GM12891 (cell line): ENCODE measurements around the gene FJX1. TPM values are rescaled to one million over a fixed set of nuclear protein-coding genes. Genes with fewer than 3 reads are reported as not detected.

Source experiments
- DNase-seq: peaks from one replicate; pipeline ENCODE4 v3.0.0; 2011; ENCODE audit warnings: low spot score; ENCODE audit not compliant: insufficient read length
- FAIRE-seq: peaks from 2 replicates; lab custom pipeline; 2011; peaks lifted over from hg19 to GRCh38; lab: Jason Lieb, UNC
- PAX5 ChIP-seq: IDR thresholded peaks from 2 replicates; pipeline ENCODE4 v1.6.1; 2011; ENCODE audit warnings: low read length, moderate library complexity, mild to moderate bottlenecking; ENCODE audit not compliant: insufficient read depth, severe bottlenecking
- POLR2A ChIP-seq: IDR thresholded peaks from 2 replicates; pipeline ENCODE4 v1.6.1; 2011; ENCODE audit warnings: low read depth, low read length, control low read depth
- POLR2AphosphoS5 ChIP-seq: IDR thresholded peaks from 2 replicates; pipeline ENCODE4 v1.6.1; 2011; ENCODE audit warnings: low read depth, low read length, control low read depth
- POU2F2 ChIP-seq: IDR thresholded peaks from 2 replicates; pipeline ENCODE4 v1.6.1; 2011; ENCODE audit warnings: low read depth, mild to moderate bottlenecking, control low read depth, low read length, moderate library complexity
- SPI1 ChIP-seq: IDR thresholded peaks from 2 replicates; pipeline ENCODE4 v1.6.1; 2011; ENCODE audit warnings: low read depth, low read length, control low read depth
- TAF1 ChIP-seq: IDR thresholded peaks from 2 replicates; pipeline ENCODE4 v1.6.1; 2011; ENCODE audit warnings: low read depth, low read length, control low read depth
- polyA plus RNA-seq: library from polyadenylated mRNA; unstranded; fragments of >200 nt; gene quantifications from one replicate; pipeline ENCODE4 v1.2.1, GENCODE V29; 2012; ENCODE audit warnings: low read depth, missing spikeins, inconsistent platforms; ENCODE audit not compliant: missing spikeins

The FJX1 gene
- polyA plus RNA-seq = 2.4 TPM

GRCh38 chr11:35617687-35618496 is at the start of gene FJX1:
TSS of gene FJX1 (plus strand) at chr11:35618460. CDS start at chr11:35618637, 177 bp downstream.
- DNase-seq (peak; percentile 72), FAIRE-seq (peak; percentile 63)
- no peak for TF ChIP-seq PAX5
- 0 out of 2 replicates have a peak, but pooled peaks have one; percentile 1 for TF ChIP-seq SPI1

DNA sequence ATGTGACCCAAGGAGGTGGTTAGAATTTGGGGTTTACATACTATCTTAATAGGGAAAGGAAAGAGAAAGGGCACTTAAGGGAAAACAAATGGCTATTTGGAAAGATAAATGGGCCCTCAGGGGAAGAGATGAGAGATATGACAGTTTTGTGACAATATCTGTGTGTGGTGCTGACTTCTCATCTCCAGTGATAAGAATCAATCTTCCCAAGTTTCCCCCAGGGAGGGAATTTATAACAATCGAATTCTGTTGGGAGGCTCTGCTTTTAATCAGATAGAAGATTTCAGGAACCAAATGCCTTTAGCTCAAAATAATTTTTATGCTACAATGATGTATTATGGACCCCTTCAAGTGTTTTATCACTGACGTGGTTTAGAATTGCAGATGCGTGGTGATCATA is 46.6 kb upstream of the FJX1 start:
- FAIRE-seq = no peak
- no peak for DNase-seq
- TF ChIP-seq TAF1 (no peak), POLR2A (no peak), SPI1 (no peak), POLR2AphosphoS5 (no peak), POU2F2 (no peak), PAX5 (no peak)

DNA sequence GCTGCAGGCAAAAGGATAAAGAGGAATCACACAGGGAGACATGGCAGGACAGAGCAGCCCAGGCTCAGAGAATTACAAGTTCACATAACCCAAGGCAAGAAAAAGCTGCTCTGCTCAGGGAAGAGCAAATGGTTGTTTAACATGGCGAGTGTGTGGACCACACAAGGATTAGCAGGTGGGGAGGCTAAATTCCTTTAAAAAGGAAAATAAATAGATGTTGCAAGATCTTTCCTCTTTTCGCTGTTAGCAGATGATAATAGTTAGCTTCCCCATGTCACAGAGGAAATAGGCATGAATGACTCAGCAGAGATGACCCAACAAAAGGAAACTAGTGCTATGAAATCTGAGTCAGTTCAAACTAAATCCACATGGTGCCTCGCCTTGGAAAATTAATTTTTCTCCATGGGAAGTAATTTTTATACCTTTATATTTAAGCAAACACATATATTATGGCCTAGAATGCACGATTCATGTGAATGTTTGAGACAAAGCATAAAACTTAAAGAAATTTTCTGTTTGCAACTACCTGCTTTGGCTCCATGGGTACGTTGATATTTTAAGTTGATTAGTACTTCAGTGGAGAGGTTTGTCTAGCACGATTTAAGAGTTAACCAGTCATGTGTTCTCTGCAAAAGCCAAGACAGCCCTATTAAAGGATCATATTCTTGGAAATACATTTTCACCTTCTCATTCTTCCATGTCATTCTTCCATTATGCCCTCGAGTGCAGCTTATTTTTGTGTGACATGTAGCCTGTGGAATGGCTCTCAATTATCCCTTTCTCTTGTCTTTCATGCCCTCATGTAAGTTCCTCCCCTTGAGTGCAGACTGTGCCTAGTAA is 38.5 kb upstream of the FJX1 start:
- DNase-seq (no peak), FAIRE-seq (no peak)
- TF ChIP-seq POU2F2 = no peak
- TF ChIP-seq POLR2A = no peak
- TF ChIP-seq PAX5 = no peak
- TF ChIP-seq TAF1 = no peak
- TF ChIP-seq SPI1 = no peak
- TF ChIP-seq POLR2AphosphoS5 = no peak

DNA sequence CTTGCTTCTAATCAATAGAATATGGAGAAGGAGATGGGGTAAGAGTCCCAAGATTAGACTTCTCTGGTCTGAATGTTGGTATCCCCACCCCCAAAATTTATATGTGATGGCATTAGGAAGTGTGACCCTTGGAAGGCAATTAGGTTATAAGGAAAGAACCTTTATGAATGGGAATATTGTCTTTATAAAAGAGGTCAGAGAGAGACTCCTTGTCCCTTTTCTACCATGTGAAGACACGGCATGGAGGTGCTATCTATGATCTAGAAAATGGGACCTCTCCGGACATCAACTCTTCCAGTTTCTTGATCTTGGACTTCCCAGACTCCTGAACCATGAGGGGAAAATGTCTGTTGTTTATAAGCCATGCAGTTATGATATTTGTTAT is 37.9 kb upstream of the FJX1 start:
- no peak for TF ChIP-seq PAX5
- no peak for TF ChIP-seq POU2F2
- FAIRE-seq (no peak), DNase-seq (no peak)

GRCh38 chr11:35582033-35582432 is 36.2 kb upstream of the FJX1 start:
- TF ChIP-seq POLR2AphosphoS5 = no peak
- TF ChIP-seq PAX5 = no peak
- no peak for TF ChIP-seq POLR2A
- no peak for TF ChIP-seq POU2F2
- no peak for DNase-seq
- FAIRE-seq = no peak

DNA sequence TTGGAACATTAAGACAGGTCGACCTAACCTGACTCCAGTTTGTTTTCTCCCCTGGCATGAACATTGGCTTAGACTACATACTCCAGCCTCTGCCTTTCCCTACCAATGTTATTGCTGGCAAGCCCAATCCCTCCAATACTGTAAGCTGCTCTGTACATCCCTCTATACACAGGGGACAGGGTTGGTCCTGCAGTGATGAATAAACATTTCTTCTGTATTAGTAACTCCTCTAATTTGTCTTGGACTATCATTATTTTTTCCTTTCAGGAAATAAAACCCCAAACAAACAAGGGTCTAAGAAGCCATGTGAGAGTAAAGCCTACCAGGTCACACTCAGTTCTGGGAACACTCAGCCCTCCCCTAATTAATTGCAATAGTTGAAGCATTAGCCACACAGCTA is 35.1 kb upstream of the FJX1 start:
- no peak for DNase-seq
- no peak for FAIRE-seq
- TF ChIP-seq SPI1 = no peak
- TF ChIP-seq POLR2AphosphoS5 = no peak
- no peak for TF ChIP-seq PAX5
- no peak for TF ChIP-seq POU2F2
- TF ChIP-seq TAF1 = no peak
- no peak for TF ChIP-seq POLR2A

- TF ChIP-seq PAX5 (no peak), POLR2A (no peak), TAF1 (no peak), SPI1 (no peak), POLR2AphosphoS5 (no peak), POU2F2 (no peak)
- DNase-seq = no peak
- FAIRE-seq = no peak
Measured at GRCh38 chr11:35583843-35584242, 34.4 kb upstream of the FJX1 start.

GRCh38 chr11:35584321-35584720 is 33.9 kb upstream of the FJX1 start:
- no peak for DNase-seq

GRCh38 chr11:35585416-35585815 is 32.8 kb upstream of the FJX1 start:
- FAIRE-seq (no peak), DNase-seq (no peak)
- TF ChIP-seq POU2F2 = no peak
- no peak for TF ChIP-seq POLR2A
- TF ChIP-seq PAX5 = no peak
- no peak for TF ChIP-seq TAF1
- no peak for TF ChIP-seq POLR2AphosphoS5
- TF ChIP-seq SPI1 = no peak

More at GRCh38 chr11:35584321-35584720, 33.9 kb upstream of the FJX1 start:
- FAIRE-seq = no peak
- TF ChIP-seq POU2F2 (no peak), POLR2A (no peak), PAX5 (no peak), SPI1 (no peak), TAF1 (no peak), POLR2AphosphoS5 (no peak)
